Mesendoderm (in vitro differentiated cells): ENCODE results near the gene PTGES3L.
"Not testable (repeated sequence)": the region's sequence is repeated elsewhere in the genome, so short reads cannot be mapped to it uniquely, and the experiment has no call there.

Experiments
- DNase-seq: peaks from one replicate; pipeline ENCODE4 v3.0.0; 2013
- H2AK5ac ChIP-seq: 2 replicates; pipeline ENCODE4 v1.6.1; 2013; ENCODE audit warnings: low read length, inconsistent platforms
- H2BK120ac ChIP-seq: 2 replicates; pipeline ENCODE4 v1.6.1; 2013; ENCODE audit warnings: low read depth, mild to moderate bottlenecking, low read length, moderate library complexity, mixed read lengths
- H2BK15ac ChIP-seq: replicated peaks from 2 replicates; pipeline ENCODE4 v1.6.1; 2013; ENCODE audit warnings: low read depth, mild to moderate bottlenecking, moderate library complexity
- H2BK5ac ChIP-seq: 2 replicates; pipeline ENCODE4 v1.6.1; 2013; ENCODE audit warnings: low read length, inconsistent platforms
- H3K18ac ChIP-seq: 2 replicates; pipeline ENCODE4 v1.6.1; 2013; ENCODE audit warnings: mild to moderate bottlenecking, low read length, mixed read lengths
- H3K23ac ChIP-seq: one replicate; pipeline ENCODE4 v1.6.1; 2013; ENCODE audit warnings: low read length
- H3K27ac ChIP-seq: 2 replicates; pipeline ENCODE4 v1.5.1; 2013; ENCODE audit warnings: low read depth, mild to moderate bottlenecking, inconsistent platforms, low read length, moderate library complexity
- H3K27me3 ChIP-seq: 2 replicates; pipeline ENCODE4 v1.6.1; 2013; ENCODE audit warnings: low read length, control low read depth, mild to moderate bottlenecking, inconsistent platforms; ENCODE audit not compliant: insufficient read depth, poor library complexity
- H3K36me3 ChIP-seq: 2 replicates; pipeline ENCODE4 v1.6.1; 2013; ENCODE audit warnings: low read length, inconsistent platforms; ENCODE audit not compliant: control insufficient read depth, insufficient read depth
- H3K4ac ChIP-seq: one replicate; pipeline ENCODE4 v1.6.1; 2013; ENCODE audit warnings: low read depth, mild to moderate bottlenecking, low read length, moderate library complexity
- H3K4me1 ChIP-seq: 2 replicates; pipeline ENCODE4 v1.6.1; 2013; ENCODE audit warnings: low read depth, low read length, inconsistent platforms; ENCODE audit not compliant: control insufficient read depth
- H3K4me2 ChIP-seq: 2 replicates; pipeline ENCODE4 v1.6.1; 2013; ENCODE audit warnings: low read length
- H3K4me3 ChIP-seq: 2 replicates; pipeline ENCODE4 v1.5.1; 2013; ENCODE audit warnings: mild to moderate bottlenecking, low read length
- H3K56ac ChIP-seq: one replicate; pipeline ENCODE4 v1.6.1; 2013; ENCODE audit warnings: low read length
- H3K79me1 ChIP-seq: 2 replicates; pipeline ENCODE4 v1.6.1; 2013; ENCODE audit warnings: low read length, inconsistent platforms
- H3K79me2 ChIP-seq: 2 replicates; pipeline ENCODE4 v1.6.1; 2013; ENCODE audit warnings: mild to moderate bottlenecking, low read length; ENCODE audit not compliant: control insufficient read depth, insufficient read depth
- H3K9ac ChIP-seq: 2 replicates; pipeline ENCODE4 v1.6.1; 2013; ENCODE audit warnings: low read length, inconsistent platforms
- H4K5ac ChIP-seq: one replicate; pipeline ENCODE4 v1.6.1; 2013; ENCODE audit warnings: low read length
- H4K8ac ChIP-seq: one replicate; pipeline ENCODE4 v1.6.1; 2013; ENCODE audit warnings: low read depth, mild to moderate bottlenecking, control low read depth, low read length, moderate library complexity
- WGBS: extraction: QIAGEN DNeasy Blood & Tissue Kit; methylation state at CpG from one replicate; pipeline ENCODE4 v1.1.7; 2013; ENCODE audit warnings: low lambda C conversion rate, missing lambda C conversion rate; ENCODE audit not compliant: insufficient coverage; ENCODE audit errors: extremely low coverage; 5-methylcytosine and 5-hydroxymethylcytosine counted together

The PTGES3L gene

GRCh38 chr17:42997390-42997983 lies 17.6 kb upstream of the PTGES3L start:
- Histone ChIP-seq H4K8ac (no peak overlapping the region), H3K18ac (no peak overlapping the region), H3K27me3 (no peaks in the 10 kb centered on the region), H3K79me2 (peaks cover 19% of the 10 kb centered on the region), H3K56ac (peak overlapping the region; percentile 63), H3K4me3 (no peak overlapping the region), H2AK5ac (no peak overlapping the region), H3K79me1 (peaks cover 2% of the 10 kb centered on the region), H3K4me2 (peak overlapping the region; percentile 26), H2BK15ac (no peak overlapping the region), H3K4me1 (no peaks in the 10 kb centered on the region), H2BK120ac (no peak overlapping the region), H3K4ac (no peak overlapping the region), H3K23ac (no peak overlapping the region), H3K36me3 (peaks cover 10% of the 10 kb centered on the region), H3K27ac (no peak overlapping the region), H3K9ac (peak overlapping the region; percentile 23), H4K5ac (no peak overlapping the region), H2BK5ac (no peak overlapping the region)
- DNase-seq: no peak
- WGBS: no CpG with 5 or more reads among the region's 5 CpGs

- not testable (repeated sequence) for H2BK5ac ChIP-seq, DNase-seq, H3K27ac ChIP-seq, H3K23ac ChIP-seq, H3K27me3 ChIP-seq, H3K4me1 ChIP-seq, H2BK120ac ChIP-seq, H4K8ac ChIP-seq, H3K4me3 ChIP-seq, H3K56ac ChIP-seq, H4K5ac ChIP-seq, H3K18ac ChIP-seq, H2BK15ac ChIP-seq, H3K4me2 ChIP-seq, H3K4ac ChIP-seq, H3K79me2 ChIP-seq, H3K9ac ChIP-seq, H3K79me1 ChIP-seq, H2AK5ac ChIP-seq
- no CpG with 5 or more reads among the region's 10 CpGs for WGBS
- peaks cover 13% of the 10 kb centered on the region for H3K36me3 ChIP-seq
These were observed 14.0 kb upstream of the PTGES3L start for GRCh38 chr17:42993913-42994312.

GRCh38 chr17:42992872-42993271 lies 13.0 kb upstream of the PTGES3L start:
- DNase-seq: no peak
- H3K56ac ChIP-seq: no peak overlapping the region
- no peak overlapping the region for H2BK5ac ChIP-seq
- H3K18ac ChIP-seq: no peak overlapping the region
- H3K9ac ChIP-seq: no peak overlapping the region
- WGBS: no CpG with 5 or more reads among the region's 5 CpGs
- H3K4me2 ChIP-seq: no peak overlapping the region
- H3K79me2 ChIP-seq: no peaks in the 10 kb centered on the region
- H4K8ac ChIP-seq: no peak overlapping the region
- H3K4ac ChIP-seq: no peak overlapping the region
- H2BK120ac ChIP-seq: no peak overlapping the region
- H3K36me3 ChIP-seq: peaks cover 13% of the 10 kb centered on the region
- no peak overlapping the region for H3K27ac ChIP-seq
- H3K4me3 ChIP-seq: no peak overlapping the region
- no peak overlapping the region for H3K23ac ChIP-seq
- no peak overlapping the region for H4K5ac ChIP-seq
- H3K79me1 ChIP-seq: no peaks in the 10 kb centered on the region
- no peak overlapping the region for H2BK15ac ChIP-seq
- no peaks in the 10 kb centered on the region for H3K4me1 ChIP-seq
- no peaks in the 10 kb centered on the region for H3K27me3 ChIP-seq
- H2AK5ac ChIP-seq: no peak overlapping the region

GRCh38 chr17:42991471-42991870 lies 11.6 kb upstream of the PTGES3L start:
- Histone ChIP-seq H3K56ac (no peak overlapping the region), H3K79me2 (no peaks in the 10 kb centered on the region), H4K8ac (no peak overlapping the region), H3K27ac (no peak overlapping the region), H3K9ac (no peak overlapping the region), H3K79me1 (no peaks in the 10 kb centered on the region), H3K27me3 (no peaks in the 10 kb centered on the region), H4K5ac (no peak overlapping the region), H2BK120ac (no peak overlapping the region), H3K4ac (no peak overlapping the region), H3K36me3 (peaks cover 15% of the 10 kb centered on the region), H3K18ac (no peak overlapping the region), H3K4me1 (no peaks in the 10 kb centered on the region), H3K23ac (no peak overlapping the region), H2BK15ac (no peak overlapping the region), H2AK5ac (no peak overlapping the region), H3K4me2 (no peak overlapping the region), H3K4me3 (no peak overlapping the region), H2BK5ac (no peak overlapping the region)
- no CpG with 5 or more reads among the region's 6 CpGs for WGBS
- no peak for DNase-seq

GRCh38 chr17:42989726-42990652 lies 10.1 kb upstream of the PTGES3L start:
- H3K79me2 ChIP-seq: no peaks in the 10 kb centered on the region
- H3K56ac ChIP-seq: no peak overlapping the region
- no peak overlapping the region for H4K8ac ChIP-seq
- H3K36me3 ChIP-seq: peaks cover 15% of the 10 kb centered on the region
- H3K27ac ChIP-seq: no peak overlapping the region
- no peak overlapping the region for H2AK5ac ChIP-seq
- no peak overlapping the region for H2BK120ac ChIP-seq
- H4K5ac ChIP-seq: no peak overlapping the region
- H2BK15ac ChIP-seq: no peak overlapping the region
- no peak overlapping the region for H3K18ac ChIP-seq
- no peak overlapping the region for H3K9ac ChIP-seq
- no peak overlapping the region for H3K4me2 ChIP-seq
- no CpG with 5 or more reads among the region's 6 CpGs for WGBS
- H3K79me1 ChIP-seq: no peaks in the 10 kb centered on the region
- no peak overlapping the region for H3K4ac ChIP-seq
- H3K4me3 ChIP-seq: no peak overlapping the region
- H3K27me3 ChIP-seq: no peaks in the 10 kb centered on the region
- no peak for DNase-seq
- H2BK5ac ChIP-seq: no peak overlapping the region
- no peaks in the 10 kb centered on the region for H3K4me1 ChIP-seq
- no peak overlapping the region for H3K23ac ChIP-seq
